Measurements from ENCODE around the gene SLC7A14.

The SLC7A14 gene

GRCh38 chr3:170623524-170623923 is 37.6 kb upstream of the SLC7A14 start:
- no peaks in the 10 kb centered on the region for H3K9me2 ChIP-seq (replicated peaks; ENCODE audit: insufficient read depth, low read length)
- no peaks in the 10 kb centered on the region for H3K9me3 ChIP-seq (ENCODE audit: insufficient read depth, low read length)
- H3K36me3 ChIP-seq (ENCODE audit: low read length): no peaks in the 10 kb centered on the region
- no peaks in the 10 kb centered on the region for H3K27me3 ChIP-seq (ENCODE audit: low read length)
- H3K4me3 ChIP-seq (ENCODE audit: insufficient read depth, low read length, poor library complexity, severe bottlenecking): no peak overlapping the region
- no peak overlapping the region for H3K27ac ChIP-seq (ENCODE audit: low read depth, low read length)
- H3K79me2 ChIP-seq (ENCODE audit: insufficient read depth, low read length): no peaks in the 10 kb centered on the region
- H4K20me1 ChIP-seq (ENCODE audit: low read depth, low read length): no peaks in the 10 kb centered on the region
- no peaks in the 10 kb centered on the region for H3F3A ChIP-seq (ENCODE audit: insufficient read depth)
- H3K4me2 ChIP-seq (ENCODE audit: low read depth, low read length, poor library complexity, severe bottlenecking): no peak overlapping the region
- no peak overlapping the region for H3K9ac ChIP-seq (ENCODE audit: low read length)
- no peak overlapping the region for H2AFZ ChIP-seq (ENCODE audit: low read depth, low read length, severe bottlenecking)
- no peak for TF ChIP-seq EZH2phosphoT487 (conservative IDR thresholded peaks at IDR 0.05; ENCODE audit: low read length)
- TF ChIP-seq, protein P1, sequence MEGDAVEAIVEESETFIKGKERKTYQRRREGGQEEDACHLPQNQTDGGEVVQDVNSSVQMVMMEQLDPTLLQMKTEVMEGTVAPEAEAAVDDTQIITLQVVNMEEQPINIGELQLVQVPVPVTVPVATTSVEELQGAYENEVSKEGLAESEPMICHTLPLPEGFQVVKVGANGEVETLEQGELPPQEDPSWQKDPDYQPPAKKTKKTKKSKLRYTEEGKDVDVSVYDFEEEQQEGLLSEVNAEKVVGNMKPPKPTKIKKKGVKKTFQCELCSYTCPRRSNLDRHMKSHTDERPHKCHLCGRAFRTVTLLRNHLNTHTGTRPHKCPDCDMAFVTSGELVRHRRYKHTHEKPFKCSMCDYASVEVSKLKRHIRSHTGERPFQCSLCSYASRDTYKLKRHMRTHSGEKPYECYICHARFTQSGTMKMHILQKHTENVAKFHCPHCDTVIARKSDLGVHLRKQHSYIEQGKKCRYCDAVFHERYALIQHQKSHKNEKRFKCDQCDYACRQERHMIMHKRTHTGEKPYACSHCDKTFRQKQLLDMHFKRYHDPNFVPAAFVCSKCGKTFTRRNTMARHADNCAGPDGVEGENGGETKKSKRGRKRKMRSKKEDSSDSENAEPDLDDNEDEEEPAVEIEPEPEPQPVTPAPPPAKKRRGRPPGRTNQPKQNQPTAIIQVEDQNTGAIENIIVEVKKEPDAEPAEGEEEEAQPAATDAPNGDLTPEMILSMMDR (IDR thresholded peaks at IDR 0.05; ENCODE audit: insufficient read depth, low read length, poor library complexity, severe bottlenecking): no peak

GRCh38 chr3:170622369-170623159 is 36.7 kb upstream of the SLC7A14 start:
- Histone ChIP-seq H3K27me3 (ENCODE audit: low read length) (no peaks in the 10 kb centered on the region), H3K36me3 (ENCODE audit: low read length) (no peaks in the 10 kb centered on the region), H3K27ac (ENCODE audit: low read depth, low read length) (no peak overlapping the region), H3K4me2 (ENCODE audit: low read depth, low read length, poor library complexity, severe bottlenecking) (no peak overlapping the region), H3K79me2 (ENCODE audit: insufficient read depth, low read length) (no peaks in the 10 kb centered on the region), H3F3A (ENCODE audit: insufficient read depth) (no peaks in the 10 kb centered on the region), H3K4me3 (ENCODE audit: insufficient read depth, low read length, poor library complexity, severe bottlenecking) (no peak overlapping the region), H2AFZ (ENCODE audit: low read depth, low read length, severe bottlenecking) (no peak overlapping the region), H3K9me2 (replicated peaks; ENCODE audit: insufficient read depth, low read length) (no peaks in the 10 kb centered on the region), H3K9me3 (ENCODE audit: insufficient read depth, low read length) (no peaks in the 10 kb centered on the region), H4K20me1 (ENCODE audit: low read depth, low read length) (no peaks in the 10 kb centered on the region), H3K9ac (ENCODE audit: low read length) (no peak overlapping the region)
- TF ChIP-seq EZH2phosphoT487 (conservative IDR thresholded peaks at IDR 0.05; ENCODE audit: low read length): no peak
- TF ChIP-seq, protein P1 (IDR thresholded peaks at IDR 0.05; ENCODE audit: insufficient read depth, low read length, poor library complexity, severe bottlenecking): no peak

- Histone ChIP-seq H3K4me3 (ENCODE audit: insufficient read depth, low read length, poor library complexity, severe bottlenecking) (no peak overlapping the region), H3K4me2 (ENCODE audit: low read depth, low read length, poor library complexity, severe bottlenecking) (no peak overlapping the region)
Measured at GRCh38 chr3:170621256-170621655, 35.4 kb upstream of the SLC7A14 start.

More at GRCh38 chr3:170621256-170621655, 35.4 kb upstream of the SLC7A14 start:
- H3K79me2 ChIP-seq (ENCODE audit: insufficient read depth, low read length): no peaks in the 10 kb centered on the region
- H4K20me1 ChIP-seq (ENCODE audit: low read depth, low read length): no peaks in the 10 kb centered on the region
- no peaks in the 10 kb centered on the region for H3F3A ChIP-seq (ENCODE audit: insufficient read depth)
- no peaks in the 10 kb centered on the region for H3K27me3 ChIP-seq (ENCODE audit: low read length)
- no peak overlapping the region for H3K27ac ChIP-seq (ENCODE audit: low read depth, low read length)
- H3K9me3 ChIP-seq (ENCODE audit: insufficient read depth, low read length): no peaks in the 10 kb centered on the region
- no peaks in the 10 kb centered on the region for H3K36me3 ChIP-seq (ENCODE audit: low read length)
- H2AFZ ChIP-seq (ENCODE audit: low read depth, low read length, severe bottlenecking): no peak overlapping the region
- H3K9ac ChIP-seq (ENCODE audit: low read length): no peak overlapping the region
- TF ChIP-seq EZH2phosphoT487 (conservative IDR thresholded peaks at IDR 0.05; ENCODE audit: low read length): no peak
- TF ChIP-seq, protein P1 (IDR thresholded peaks at IDR 0.05; ENCODE audit: insufficient read depth, low read length, poor library complexity, severe bottlenecking): no peak
- no peaks in the 10 kb centered on the region for H3K9me2 ChIP-seq (replicated peaks; ENCODE audit: insufficient read depth, low read length)
